ENCODE measurements around the gene BCL2.

Gene BCL2

GRCh38 chr18:63315131-63315662, 4.4 kb downstream of the BCL2 start:
- no peak for TF ChIP-seq CTCF (IDR thresholded peaks at IDR 0.05; ENCODE audit: low read depth, low read length, missing control alignments)
- DNase-seq (ENCODE audit: low read depth), result no peak
- peak overlapping the region; percentile 74 for H3K4me3 ChIP-seq (ENCODE audit: low read depth, low read length)

GRCh38 chr18:63314062-63314790, 5.3 kb downstream of the BCL2 start:
- DNase-seq (ENCODE audit: low read depth), result no peak
- TF ChIP-seq CTCF (IDR thresholded peaks at IDR 0.05; ENCODE audit: low read depth, low read length, missing control alignments), result no peak
- H3K4me3 ChIP-seq (ENCODE audit: low read depth, low read length), result peak overlapping the region; percentile 74

DNA sequence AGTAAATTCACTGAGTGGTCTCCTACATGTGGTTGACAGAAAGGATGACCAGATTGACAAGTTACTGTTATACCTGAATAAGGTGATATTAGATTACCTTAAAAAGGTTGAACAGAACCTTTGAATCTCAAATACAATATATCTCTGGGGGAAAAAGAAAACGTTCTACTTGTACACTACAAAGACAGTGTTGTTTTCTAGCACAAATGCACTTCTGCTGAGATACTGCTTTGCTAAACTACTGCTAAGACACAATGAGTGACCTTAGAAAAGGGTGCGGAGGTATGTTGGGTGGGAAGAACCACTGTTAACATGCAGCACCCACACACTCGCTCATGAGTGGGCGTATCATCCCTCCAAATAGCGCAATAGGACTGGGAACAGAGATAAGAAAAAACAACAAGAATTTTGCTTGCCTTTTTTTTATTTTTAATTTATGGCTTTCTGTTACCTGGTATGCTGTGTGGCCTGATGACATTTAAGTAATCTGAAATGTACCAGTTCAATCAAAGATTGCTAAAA, 6.1 kb downstream of the BCL2 start:
- TF ChIP-seq CTCF (IDR thresholded peaks at IDR 0.05; ENCODE audit: low read depth, low read length, missing control alignments), result no peak
- DNase-seq (ENCODE audit: low read depth), result no peak
- peak overlapping the region; percentile 25 for H3K4me3 ChIP-seq (ENCODE audit: low read depth, low read length)

DNA sequence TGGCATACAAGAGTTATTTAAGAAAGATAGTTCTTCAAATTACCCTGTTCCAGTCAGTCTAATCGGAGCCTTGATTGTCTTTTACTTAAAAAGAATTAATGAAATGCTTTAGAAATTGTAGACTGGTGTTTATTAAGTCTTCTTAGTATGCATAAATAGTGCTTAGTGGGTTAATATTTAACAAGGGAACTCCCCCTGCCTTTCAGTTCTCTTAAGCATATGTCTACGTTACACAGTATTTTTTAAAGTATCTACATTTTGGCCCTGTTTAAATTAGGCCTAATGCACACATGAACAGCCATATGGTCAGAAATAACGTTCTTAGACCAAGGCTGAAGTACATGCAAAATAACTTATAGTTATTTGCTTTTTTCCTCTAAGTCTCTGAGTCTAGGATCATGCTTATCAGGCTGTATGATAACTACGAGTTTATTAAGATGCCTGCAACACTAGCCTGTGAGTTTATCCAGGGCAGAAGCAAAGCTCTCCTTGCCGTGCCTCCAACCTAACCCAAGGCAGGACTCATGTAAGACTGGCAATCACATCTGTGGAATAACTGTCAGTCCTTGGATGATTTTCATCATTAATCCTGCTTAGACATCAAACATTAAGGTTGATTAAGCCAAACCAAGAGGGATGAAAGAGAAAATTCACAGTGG, 6.7 kb downstream of the BCL2 start:
- no peak for TF ChIP-seq CTCF (IDR thresholded peaks at IDR 0.05; ENCODE audit: low read depth, low read length, missing control alignments)
- H3K4me3 ChIP-seq (ENCODE audit: low read depth, low read length), result peak overlapping the region; percentile 25; the same call in 1 of the 2 replicates
- DNase-seq (ENCODE audit: low read depth), result no peak

GRCh38 chr18:63312019-63312409, 7.6 kb downstream of the BCL2 start:
- H3K4me3 ChIP-seq (ENCODE audit: low read depth, low read length), result peak overlapping the region; percentile 25
- no peak for TF ChIP-seq CTCF (IDR thresholded peaks at IDR 0.05; ENCODE audit: low read depth, low read length, missing control alignments)
- DNase-seq (ENCODE audit: low read depth), result no peak

GRCh38 chr18:63311118-63312018, 8.2 kb downstream of the BCL2 start:
- TF ChIP-seq CTCF (IDR thresholded peaks at IDR 0.05; ENCODE audit: low read depth, low read length, missing control alignments), result no peak
- no peak for DNase-seq (ENCODE audit: low read depth)
- peak overlapping the region; percentile 25; the same call in 1 of the 2 replicates for H3K4me3 ChIP-seq (ENCODE audit: low read depth, low read length)

Measured in GM12864 (cell line).